KOPT-K1 (cell line): ENCODE measurements around the gene EXOC3L1.
A peak's percentile ranks its signal among the peaks of the same experiment; 100 is the strongest.

Experiments used
- H3K27ac ChIP-seq: fragments of 200-600 bp; sonication (generic); 2 replicates; pipeline ENCODE4 v1.5.1; 2016; ENCODE audit warnings: antibody characterized with exemption, mild to moderate bottlenecking, low read depth, low read length; ENCODE audit not compliant: poor library complexity, severe bottlenecking
- H3K36me3 ChIP-seq: fragments of 200-600 bp; sonication (generic); 2 replicates; pipeline ENCODE4 v1.5.1; 2017; ENCODE audit warnings: antibody characterized with exemption, mild to moderate bottlenecking, low read length, moderate library complexity; ENCODE audit not compliant: insufficient read depth
- H3K9me3 ChIP-seq: fragments of 200-600 bp; sonication (generic); 2 replicates; pipeline ENCODE4 v1.5.1; 2017; ENCODE audit warnings: antibody characterized with exemption, low read length, mild to moderate bottlenecking; ENCODE audit not compliant: insufficient read depth, poor library complexity, severe bottlenecking

EXOC3L1 gene

GRCh38 chr16:67193536-67193935 lies 3.6 kb upstream of the EXOC3L1 start:
- H3K27ac ChIP-seq: peak overlapping the region; percentile 85
- H3K36me3 ChIP-seq: peaks cover 55% of the 10 kb centered on the region
- H3K9me3 ChIP-seq: no peaks in the 10 kb centered on the region

- Histone ChIP-seq H3K36me3 (peaks cover 48% of the 10 kb centered on the region), H3K9me3 (no peaks in the 10 kb centered on the region), H3K27ac (peak overlapping the region; percentile 85)
Measured at GRCh38 chr16:67192781-67193361, 2.9 kb upstream of the EXOC3L1 start.

- H3K9me3 ChIP-seq: no peaks in the 10 kb centered on the region
- peak within 1 kb of the TSS; percentile 85 for H3K27ac ChIP-seq
- H3K36me3 ChIP-seq: peaks cover 41% of the 10 kb centered on the region
Measured at GRCh38 chr16:67191995-67192681, 2.2 kb upstream of the EXOC3L1 start, which contains the start of gene E2F4. TSS of gene E2F4 (plus strand) at chr16:67192155. CDS start at chr16:67192228, 73 bp downstream.

GRCh38 chr16:67191411-67191994 lies 1.6 kb upstream of the EXOC3L1 start:
- H3K27ac ChIP-seq: peak overlapping the region; percentile 85
- no peaks in the 10 kb centered on the region for H3K9me3 ChIP-seq
- peaks cover 34% of the 10 kb centered on the region for H3K36me3 ChIP-seq

GRCh38 chr16:67190448-67191399 lies 788 bp upstream of the EXOC3L1 start:
- Histone ChIP-seq H3K36me3 (peaks cover 27% of the 10 kb centered on the region), H3K27ac (no peak overlapping the region), H3K9me3 (no peaks in the 10 kb centered on the region)

- H3K27ac ChIP-seq: no peak overlapping the region
- H3K36me3 ChIP-seq: peaks cover 7% of the 10 kb centered on the region
Measured at GRCh38 chr16:67188798-67189197, 1.1 kb downstream of the EXOC3L1 start.

GRCh38 chr16:67188323-67188722 lies 1.6 kb downstream of the EXOC3L1 start:
- H3K27ac ChIP-seq: no peak overlapping the region
- H3K36me3 ChIP-seq: peaks cover 3% of the 10 kb centered on the region
- H3K9me3 ChIP-seq: no peaks in the 10 kb centered on the region

More at GRCh38 chr16:67188798-67189197, 1.1 kb downstream of the EXOC3L1 start:
- no peaks in the 10 kb centered on the region for H3K9me3 ChIP-seq

- no peaks in the 10 kb centered on the region for H3K36me3 ChIP-seq
- no peaks in the 10 kb centered on the region for H3K9me3 ChIP-seq
- H3K27ac ChIP-seq: no peak overlapping the region
Measured at GRCh38 chr16:67187175-67187890, 2.6 kb downstream of the EXOC3L1 start.

- Histone ChIP-seq H3K36me3 (no peaks in the 10 kb centered on the region), H3K27ac (no peak overlapping the region), H3K9me3 (no peaks in the 10 kb centered on the region)
Measured at GRCh38 chr16:67186550-67186950, 3.4 kb downstream of the EXOC3L1 start.

GRCh38 chr16:67185651-67186134 lies 4.2 kb downstream of the EXOC3L1 start:
- Histone ChIP-seq H3K27ac (no peak overlapping the region), H3K36me3 (no peaks in the 10 kb centered on the region), H3K9me3 (no peaks in the 10 kb centered on the region)

GRCh38 chr16:67184995-67185650 lies 4.8 kb downstream of the EXOC3L1 start:
- H3K27ac ChIP-seq: no peak overlapping the region
- H3K36me3 ChIP-seq: no peaks in the 10 kb centered on the region
- H3K9me3 ChIP-seq: no peaks in the 10 kb centered on the region

- Histone ChIP-seq H3K27ac (peak overlapping the region; percentile 82), H3K9me3 (no peaks in the 10 kb centered on the region), H3K36me3 (no peaks in the 10 kb centered on the region; the same call in 1 of the 2 replicates)
Measured at GRCh38 chr16:67184453-67184994, 5.4 kb downstream of the EXOC3L1 start.

- Histone ChIP-seq H3K36me3 (no peaks in the 10 kb centered on the region; the same call in 1 of the 2 replicates), H3K9me3 (no peaks in the 10 kb centered on the region), H3K27ac (peak within 1 kb of the TSS; percentile 82)
Measured at GRCh38 chr16:67183627-67184452, 6.1 kb downstream of the EXOC3L1 start, which contains the start of gene MATCAP1. TSS of gene MATCAP1 (minus strand) at chr16:67183963. CDS start at chr16:67180610, 3,353 bp downstream.
